RWPE2 (cell line): ENCODE results near the gene DIAPH2.

ENCODE experiments used
- ATAC-seq: fragments of 200-7000 bp; cut with Tn5 transposase; 3 replicates; pipeline ENCODE4 v1.9.1; 2021; ENCODE audit warnings: low read depth
- DNase-seq: peaks from one replicate; pipeline ENCODE4 v3.0.0-alpha.2; 2020; ENCODE audit warnings: low spot score
- H3K27ac ChIP-seq: fragments of 450-650 bp; 2 replicates; pipeline ENCODE4 v1.5.1; 2017; ENCODE audit warnings: mild to moderate bottlenecking; ENCODE audit not compliant: poor library complexity, severe bottlenecking
- H3K27me3 ChIP-seq: fragments of 250-450 bp; sonication (Bioruptor Pico); 2 replicates; pipeline ENCODE4 v1.5.1; 2021; ENCODE audit warnings: mild to moderate bottlenecking, moderate library complexity; ENCODE audit not compliant: insufficient read depth, poor library complexity, severe bottlenecking
- H3K36me3 ChIP-seq: fragments of 250-450 bp; sonication (Bioruptor Pico); 2 replicates; pipeline ENCODE4 v1.5.1; 2020; ENCODE audit warnings: low read depth, mild to moderate bottlenecking, moderate library complexity
- H3K4me1 ChIP-seq: fragments of 250-450 bp; sonication (Bioruptor Pico); 2 replicates; pipeline ENCODE4 v1.5.1; 2021; ENCODE audit warnings: mild to moderate bottlenecking, moderate library complexity; ENCODE audit not compliant: insufficient read depth, poor library complexity, severe bottlenecking
- H3K4me3 ChIP-seq: fragments of 250-450 bp; sonication (Bioruptor Pico); 2 replicates; pipeline ENCODE4 v1.5.1; 2021; ENCODE audit warnings: mild to moderate bottlenecking, moderate library complexity; ENCODE audit not compliant: severe bottlenecking
- H3K9me3 ChIP-seq: fragments of 250-450 bp; sonication (Bioruptor Pico); 2 replicates; pipeline ENCODE4 v1.5.1; 2021; ENCODE audit warnings: mild to moderate bottlenecking, moderate library complexity; ENCODE audit not compliant: severe bottlenecking
- CTCF ChIP-seq: fragments of 450-650 bp; IDR thresholded peaks from one replicate; pipeline ENCODE4 v1.5.1; 2017; ENCODE audit warnings: mild to moderate bottlenecking, moderate library complexity; ENCODE audit not compliant: poor library complexity, severe bottlenecking

Gene DIAPH2

DNA sequence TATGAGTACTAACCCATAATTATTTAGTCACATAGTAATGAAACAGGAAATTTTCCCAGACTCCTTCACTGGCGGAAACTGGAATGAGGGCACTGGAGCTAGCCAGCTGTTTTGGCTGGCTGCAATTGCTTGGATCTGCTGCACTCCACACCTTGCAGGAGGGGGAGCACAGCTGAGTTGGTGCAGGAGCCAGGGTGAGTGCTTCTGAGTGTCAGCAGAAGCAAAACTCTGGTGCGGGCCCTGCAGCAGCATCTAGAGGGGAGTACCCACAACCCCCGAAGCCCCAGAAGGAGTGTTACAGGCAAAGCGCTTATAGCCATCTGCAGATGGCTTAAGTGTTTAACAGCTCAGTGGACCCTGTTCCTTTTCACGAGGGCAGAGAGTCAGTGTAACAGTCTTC, 295.1 kb downstream of the DIAPH2 start:
- DNase-seq (no peak), ATAC-seq (no peak)
- no peak for TF ChIP-seq CTCF
- Histone ChIP-seq H3K36me3 (no peaks in the 10 kb centered on the region), H3K27me3 (no peaks in the 10 kb centered on the region), H3K4me1 (no peaks in the 10 kb centered on the region), H3K27ac (no peak overlapping the region), H3K9me3 (no peaks in the 10 kb centered on the region), H3K4me3 (no peak overlapping the region)

GRCh38 chrX:96982161-96982560, 297.5 kb downstream of the DIAPH2 start:
- H3K9me3 ChIP-seq = no peaks in the 10 kb centered on the region
- no peaks in the 10 kb centered on the region for H3K27me3 ChIP-seq
- no peaks in the 10 kb centered on the region for H3K4me1 ChIP-seq
- DNase-seq (no peak), ATAC-seq (no peak)
- no peak for TF ChIP-seq CTCF
- H3K4me3 ChIP-seq = no peak overlapping the region
- H3K27ac ChIP-seq = no peak overlapping the region
- no peaks in the 10 kb centered on the region for H3K36me3 ChIP-seq

DNA sequence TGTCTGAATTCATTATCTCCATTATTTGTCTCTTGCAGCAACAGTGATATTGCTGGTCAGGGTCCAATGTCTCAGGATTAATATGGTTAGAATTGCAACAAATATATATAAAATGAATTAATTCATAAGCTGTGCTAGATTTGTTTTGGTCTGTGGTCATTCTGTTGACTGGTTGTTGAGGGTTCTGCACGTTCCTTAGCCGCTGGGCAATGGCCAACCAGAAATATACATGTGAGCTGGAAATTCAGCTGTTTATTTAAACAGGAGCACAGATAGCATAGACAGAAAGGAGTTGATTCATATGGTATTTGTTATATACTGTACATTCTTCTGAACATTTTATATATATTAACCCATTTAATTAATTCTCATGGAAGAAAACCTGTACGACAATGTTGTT, 299.9 kb downstream of the DIAPH2 start:
- Histone ChIP-seq H3K27me3 (no peaks in the 10 kb centered on the region), H3K4me3 (no peak overlapping the region), H3K4me1 (no peaks in the 10 kb centered on the region), H3K27ac (no peak overlapping the region), H3K9me3 (no peaks in the 10 kb centered on the region), H3K36me3 (no peaks in the 10 kb centered on the region)
- DNase-seq (no peak), ATAC-seq (no peak)
- TF ChIP-seq CTCF = no peak

DNA sequence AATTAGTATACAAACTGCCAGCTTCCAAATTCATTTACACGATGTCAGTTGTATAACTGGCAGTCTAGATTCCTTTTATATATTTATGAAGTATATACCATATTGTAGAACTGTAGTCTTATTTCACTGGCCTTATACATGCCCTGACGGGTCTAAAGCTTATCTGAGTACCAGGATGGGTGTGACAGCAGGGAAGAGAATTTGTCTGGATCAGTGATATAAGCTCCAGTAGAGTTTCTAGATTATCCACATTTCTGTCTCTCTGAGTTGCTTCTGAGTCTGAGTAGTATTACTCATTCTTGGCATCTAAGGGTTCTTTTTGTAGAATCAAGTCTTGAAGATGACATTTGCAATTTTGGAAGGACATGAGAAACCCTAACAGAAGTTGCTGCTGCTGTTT, 300.4 kb downstream of the DIAPH2 start:
- H3K4me3 ChIP-seq = no peak overlapping the region
- no peak for ATAC-seq
- TF ChIP-seq CTCF = no peak
- H3K9me3 ChIP-seq = no peaks in the 10 kb centered on the region
- H3K36me3 ChIP-seq = no peaks in the 10 kb centered on the region
- H3K4me1 ChIP-seq = no peaks in the 10 kb centered on the region
- H3K27me3 ChIP-seq = no peaks in the 10 kb centered on the region
- no peak for DNase-seq
- H3K27ac ChIP-seq = no peak overlapping the region

- no peak for TF ChIP-seq CTCF
- ATAC-seq = no peak
- no peak for DNase-seq
- H3K4me1 ChIP-seq = no peaks in the 10 kb centered on the region
- no peaks in the 10 kb centered on the region for H3K36me3 ChIP-seq
- no peaks in the 10 kb centered on the region for H3K27me3 ChIP-seq
- H3K27ac ChIP-seq = no peak overlapping the region
- no peak overlapping the region for H3K4me3 ChIP-seq
- no peaks in the 10 kb centered on the region for H3K9me3 ChIP-seq
These were observed 302.6 kb downstream of the DIAPH2 start for GRCh38 chrX:96987228-96987627.
